ENCODE data around the gene ERC2.

ERC2 gene

DNA sequence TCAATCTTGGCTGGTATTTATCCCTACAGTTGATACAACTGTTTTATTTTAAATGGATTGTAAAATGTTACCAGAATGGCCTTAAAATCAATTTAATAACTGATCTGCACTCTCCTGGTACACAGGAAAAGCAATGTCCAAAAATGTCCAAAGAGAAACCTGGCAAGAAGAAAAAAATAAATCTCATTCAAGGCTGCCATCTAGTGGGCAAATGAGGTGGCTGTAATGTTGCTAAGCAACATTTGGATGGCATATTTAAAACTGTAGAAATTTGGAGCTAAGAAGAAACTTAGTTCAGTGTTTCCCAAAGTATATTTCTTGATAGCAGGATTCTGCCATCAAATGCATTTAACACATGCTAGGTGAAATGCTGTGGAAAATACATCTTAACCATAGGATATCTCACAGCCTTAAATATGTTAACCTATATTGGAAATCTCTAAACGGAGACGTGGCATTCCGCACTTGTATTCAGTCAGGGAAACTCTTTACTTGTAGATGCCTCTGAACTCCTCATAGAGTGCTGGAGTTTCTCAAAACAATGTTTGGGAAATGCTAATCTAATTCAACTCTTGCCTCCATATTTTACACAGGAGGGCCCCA is 216.8 kb downstream of the ERC2 start:
- no peak for DNase-seq
- H3K36me3 Mint-ChIP-seq (ENCODE audit: low read depth): no peaks in the 10 kb centered on the region
- H3K27me3 Mint-ChIP-seq: peaks cover under 1% of the 10 kb centered on the region
- H3K4me3 Mint-ChIP-seq: no peak overlapping the region
- H3K27ac Mint-ChIP-seq: no peak overlapping the region
- H3K9me3 Mint-ChIP-seq: no peaks in the 10 kb centered on the region
- no peaks in the 10 kb centered on the region for H3K4me1 Mint-ChIP-seq (ENCODE audit: low read depth)

GRCh38 chr3:56248021-56248420 is 220.2 kb downstream of the ERC2 start:
- Mint-ChIP-seq H3K27me3 (no peaks in the 10 kb centered on the region), H3K36me3 (ENCODE audit: low read depth) (no peaks in the 10 kb centered on the region), H3K4me1 (ENCODE audit: low read depth) (no peaks in the 10 kb centered on the region), H3K4me3 (no peak overlapping the region), H3K27ac (no peak overlapping the region), H3K9me3 (no peaks in the 10 kb centered on the region)
- DNase-seq: no peak

GRCh38 chr3:56238299-56238698 is 230.0 kb downstream of the ERC2 start:
- Mint-ChIP-seq H3K36me3 (ENCODE audit: low read depth) (no peaks in the 10 kb centered on the region), H3K4me3 (no peak overlapping the region), H3K27me3 (peaks cover 8% of the 10 kb centered on the region), H3K4me1 (ENCODE audit: low read depth) (no peaks in the 10 kb centered on the region), H3K27ac (no peak overlapping the region), H3K9me3 (no peaks in the 10 kb centered on the region)
- no peak for DNase-seq

DNA sequence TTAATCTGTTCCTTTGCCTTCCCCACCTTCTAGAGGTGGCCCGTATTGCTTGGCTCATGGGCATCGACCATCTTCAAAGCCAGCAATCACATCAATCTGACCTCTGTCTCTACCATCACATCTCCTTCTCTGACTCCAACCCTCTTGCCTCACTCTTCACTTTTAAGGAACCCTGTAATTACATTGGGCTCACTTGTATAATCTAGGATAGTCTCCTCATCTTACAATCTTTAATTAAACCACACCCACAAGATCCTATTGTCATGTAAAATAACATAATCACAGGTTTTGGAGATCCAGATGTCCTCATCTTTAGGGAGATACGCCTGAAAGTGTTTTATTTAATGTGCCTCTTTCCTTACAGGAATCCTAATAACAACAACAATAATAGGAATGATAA is 234.5 kb downstream of the ERC2 start:
- Mint-ChIP-seq H3K4me1 (ENCODE audit: low read depth) (no peaks in the 10 kb centered on the region), H3K27ac (no peak overlapping the region), H3K4me3 (no peak overlapping the region), H3K36me3 (ENCODE audit: low read depth) (no peaks in the 10 kb centered on the region), H3K9me3 (no peaks in the 10 kb centered on the region), H3K27me3 (peaks cover 8% of the 10 kb centered on the region)
- DNase-seq: no peak

DNA sequence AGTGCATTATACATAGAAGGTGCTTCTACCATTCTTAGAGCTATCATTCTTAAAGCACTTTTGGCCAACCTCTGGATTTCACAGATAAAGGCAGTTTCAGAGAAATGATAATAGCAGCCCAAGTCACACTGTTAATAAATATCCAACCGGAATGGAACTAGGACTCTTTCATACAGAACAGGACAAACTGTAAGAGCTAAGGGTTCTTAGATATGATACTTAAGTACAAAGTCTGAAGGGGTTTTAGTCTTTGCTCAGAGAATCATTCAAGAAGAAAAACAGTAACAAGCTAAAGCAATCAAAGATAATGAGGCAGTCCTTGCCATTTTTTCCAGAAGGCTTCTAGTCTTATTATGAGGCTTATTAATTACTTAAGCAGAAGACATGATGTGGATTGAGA is 239.0 kb downstream of the ERC2 start:
- peaks cover 4% of the 10 kb centered on the region for H3K27me3 Mint-ChIP-seq
- no peaks in the 10 kb centered on the region for H3K9me3 Mint-ChIP-seq
- no peak overlapping the region for H3K4me3 Mint-ChIP-seq
- no peaks in the 10 kb centered on the region for H3K4me1 Mint-ChIP-seq (ENCODE audit: low read depth)
- no peak overlapping the region for H3K27ac Mint-ChIP-seq
- no peaks in the 10 kb centered on the region for H3K36me3 Mint-ChIP-seq (ENCODE audit: low read depth)
- DNase-seq: no peak

DNA sequence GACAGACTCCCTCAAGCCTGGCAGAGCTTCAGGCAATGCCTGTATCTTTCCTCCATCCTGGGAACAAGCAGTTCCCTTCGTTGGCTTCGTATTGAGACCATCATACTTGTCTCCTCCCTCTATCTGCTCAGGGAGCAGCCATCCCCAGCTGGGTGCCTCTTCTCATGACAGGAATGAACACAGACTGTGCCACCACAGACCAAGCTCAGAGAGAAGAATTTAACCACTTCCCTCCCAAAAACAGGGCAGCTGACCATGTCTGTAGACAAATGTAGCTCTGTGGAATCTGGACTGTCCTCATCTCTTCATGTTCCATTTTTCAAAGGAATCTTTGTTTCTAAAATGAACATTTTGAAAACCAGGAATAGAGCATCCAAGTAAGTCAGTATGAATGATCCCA is 245.4 kb downstream of the ERC2 start:
- Mint-ChIP-seq H3K4me3 (no peak overlapping the region), H3K4me1 (ENCODE audit: low read depth) (no peaks in the 10 kb centered on the region), H3K27me3 (no peaks in the 10 kb centered on the region), H3K36me3 (ENCODE audit: low read depth) (no peaks in the 10 kb centered on the region), H3K9me3 (no peaks in the 10 kb centered on the region), H3K27ac (no peak overlapping the region)
- DNase-seq: no peak

DNA sequence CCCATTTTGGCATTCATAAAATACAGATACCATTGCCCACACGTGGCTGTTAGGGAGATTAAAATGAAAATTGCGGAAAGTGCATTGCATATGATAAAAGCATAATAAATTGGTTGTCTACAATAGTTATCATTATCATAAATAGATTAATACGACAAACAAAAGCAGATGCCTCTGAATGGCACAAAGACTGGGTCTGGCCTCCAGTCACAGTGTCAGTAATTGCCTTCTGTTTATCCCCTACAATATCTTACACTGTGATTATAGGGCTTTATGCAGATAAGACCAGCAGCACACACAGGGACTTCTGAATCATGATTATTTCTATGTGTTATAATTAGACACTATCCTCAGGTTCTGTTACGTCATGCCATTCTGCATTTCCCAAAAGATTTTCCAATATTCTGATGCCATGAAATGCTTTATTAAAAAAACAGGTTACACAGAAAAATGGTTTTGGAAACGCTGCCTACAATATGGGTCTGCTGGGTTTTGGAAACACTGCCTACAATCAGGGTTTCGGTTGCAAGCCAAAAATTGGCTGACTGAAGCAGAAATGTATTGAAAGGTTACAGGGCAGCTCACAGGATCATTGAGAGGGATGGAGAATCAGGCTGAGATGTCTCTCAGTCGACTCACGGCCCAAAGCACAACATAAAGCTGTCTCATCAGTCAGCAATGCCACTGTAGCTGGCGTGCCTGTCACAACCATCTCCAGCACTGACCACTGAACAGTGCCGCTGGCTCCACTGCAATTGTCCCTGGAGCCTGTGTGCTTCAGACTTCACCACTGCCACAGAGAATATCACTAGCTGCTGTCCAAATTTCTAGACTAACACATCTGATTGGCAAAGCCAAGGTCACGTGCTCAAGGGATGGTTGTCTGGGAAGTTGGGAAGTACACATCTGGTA is 248.1 kb downstream of the ERC2 start:
- H3K36me3 Mint-ChIP-seq (ENCODE audit: low read depth): no peaks in the 10 kb centered on the region
- DNase-seq: no peak
- no peaks in the 10 kb centered on the region for H3K4me1 Mint-ChIP-seq (ENCODE audit: low read depth)
- H3K4me3 Mint-ChIP-seq: no peak overlapping the region
- no peak overlapping the region for H3K27ac Mint-ChIP-seq
- no peaks in the 10 kb centered on the region for H3K27me3 Mint-ChIP-seq
- no peaks in the 10 kb centered on the region for H3K9me3 Mint-ChIP-seq

GRCh38 chr3:56209982-56210751 is 258.1 kb downstream of the ERC2 start:
- DNase-seq: no peak
- Mint-ChIP-seq H3K4me3 (no peak overlapping the region), H3K9me3 (no peaks in the 10 kb centered on the region), H3K27ac (no peak overlapping the region), H3K27me3 (no peaks in the 10 kb centered on the region), H3K36me3 (ENCODE audit: low read depth) (no peaks in the 10 kb centered on the region), H3K4me1 (ENCODE audit: low read depth) (no peaks in the 10 kb centered on the region)

DNA sequence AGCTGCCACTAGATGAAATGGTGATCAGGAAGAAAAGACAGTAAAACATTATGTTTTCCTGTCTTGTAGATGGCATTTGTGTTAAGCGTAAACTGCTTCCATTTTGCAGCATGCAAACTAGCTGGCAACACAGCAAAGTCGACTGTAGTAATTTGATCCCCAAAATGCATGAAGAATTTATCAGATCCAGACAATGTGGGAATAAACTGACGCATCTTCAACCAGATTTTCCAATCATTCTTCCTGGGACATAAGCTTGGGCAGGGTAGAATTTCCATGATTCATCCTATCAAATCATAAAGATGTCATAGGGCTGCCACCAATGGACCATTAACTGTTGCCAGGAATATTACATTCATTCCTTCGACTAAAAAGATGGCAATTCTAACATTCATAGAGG is 260.3 kb downstream of the ERC2 start:
- H3K27ac Mint-ChIP-seq: no peak overlapping the region
- no peak overlapping the region for H3K4me3 Mint-ChIP-seq
- H3K4me1 Mint-ChIP-seq (ENCODE audit: low read depth): no peaks in the 10 kb centered on the region
- H3K27me3 Mint-ChIP-seq: no peaks in the 10 kb centered on the region
- no peaks in the 10 kb centered on the region for H3K9me3 Mint-ChIP-seq
- DNase-seq: no peak
- no peaks in the 10 kb centered on the region for H3K36me3 Mint-ChIP-seq (ENCODE audit: low read depth)

DNA sequence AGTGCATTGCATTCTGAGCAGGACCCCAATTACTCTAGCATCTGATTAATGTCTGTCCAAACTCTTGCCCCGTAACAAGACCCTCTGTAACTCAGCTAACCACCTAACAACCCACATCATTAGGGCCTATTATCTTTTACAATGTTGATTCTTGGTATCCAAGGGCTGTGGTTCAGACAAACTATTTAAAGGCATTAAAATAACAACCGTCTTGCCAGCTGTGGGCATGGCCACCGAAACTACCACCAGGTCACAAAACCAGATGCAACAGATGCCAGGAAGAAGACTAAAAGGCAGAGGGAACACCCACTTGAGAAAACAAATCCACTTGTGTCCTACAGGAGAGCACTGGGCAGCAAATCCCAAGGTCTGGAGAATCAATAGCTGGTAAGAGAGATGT is 262.9 kb downstream of the ERC2 start:
- DNase-seq: no peak
- H3K4me1 Mint-ChIP-seq (ENCODE audit: low read depth): no peaks in the 10 kb centered on the region
- H3K4me3 Mint-ChIP-seq: no peak overlapping the region
- no peak overlapping the region for H3K27ac Mint-ChIP-seq
- no peaks in the 10 kb centered on the region for H3K36me3 Mint-ChIP-seq (ENCODE audit: low read depth)
- H3K9me3 Mint-ChIP-seq: no peaks in the 10 kb centered on the region
- H3K27me3 Mint-ChIP-seq: no peaks in the 10 kb centered on the region

DNA sequence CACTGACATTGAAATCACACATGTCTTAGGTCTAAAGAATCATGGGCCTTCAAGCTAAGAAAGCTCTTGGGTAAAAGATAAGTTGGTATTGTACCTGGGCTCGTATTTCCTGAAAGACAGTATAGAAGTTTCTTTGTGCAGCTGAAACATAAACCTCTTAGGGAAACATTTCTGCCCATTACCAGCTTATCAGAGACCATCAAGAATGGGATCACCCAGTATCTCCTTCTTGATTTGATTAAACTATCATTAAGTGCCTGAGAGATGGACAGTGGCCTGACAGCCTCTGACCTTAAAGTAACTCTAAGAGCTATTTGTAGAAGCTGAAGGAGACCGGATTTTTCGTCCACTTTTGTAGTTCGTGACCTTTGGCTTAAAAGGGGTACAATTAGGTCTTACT is 265.3 kb downstream of the ERC2 start:
- H3K27ac Mint-ChIP-seq: no peak overlapping the region
- no peak for DNase-seq
- no peaks in the 10 kb centered on the region for H3K4me1 Mint-ChIP-seq (ENCODE audit: low read depth)
- no peaks in the 10 kb centered on the region for H3K9me3 Mint-ChIP-seq
- H3K4me3 Mint-ChIP-seq: no peak overlapping the region
- no peaks in the 10 kb centered on the region for H3K27me3 Mint-ChIP-seq
- H3K36me3 Mint-ChIP-seq (ENCODE audit: low read depth): no peaks in the 10 kb centered on the region

DNA sequence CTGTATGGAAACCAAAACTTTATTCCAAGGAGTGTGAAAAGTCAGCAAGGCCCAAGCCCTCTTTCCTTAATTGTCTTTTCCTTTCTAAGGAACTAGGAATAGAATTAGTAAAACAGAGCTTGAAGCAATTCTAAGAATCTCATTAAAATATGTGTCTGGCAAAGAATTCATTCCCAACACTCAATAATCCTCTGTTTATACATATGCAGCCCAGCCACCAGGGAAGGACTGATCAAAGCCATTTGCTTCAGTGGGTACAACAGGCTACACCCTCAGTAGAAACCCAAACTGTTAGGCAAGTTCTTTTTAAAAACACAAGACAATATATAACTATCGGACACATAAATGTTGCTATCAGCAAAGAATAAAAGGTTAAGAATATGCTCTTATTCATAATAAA is 266.9 kb downstream of the ERC2 start:
- no peak overlapping the region for H3K27ac Mint-ChIP-seq
- no peaks in the 10 kb centered on the region for H3K27me3 Mint-ChIP-seq
- DNase-seq: no peak
- no peaks in the 10 kb centered on the region for H3K9me3 Mint-ChIP-seq
- no peak overlapping the region for H3K4me3 Mint-ChIP-seq
- H3K4me1 Mint-ChIP-seq (ENCODE audit: low read depth): no peaks in the 10 kb centered on the region
- no peaks in the 10 kb centered on the region for H3K36me3 Mint-ChIP-seq (ENCODE audit: low read depth)

DNA sequence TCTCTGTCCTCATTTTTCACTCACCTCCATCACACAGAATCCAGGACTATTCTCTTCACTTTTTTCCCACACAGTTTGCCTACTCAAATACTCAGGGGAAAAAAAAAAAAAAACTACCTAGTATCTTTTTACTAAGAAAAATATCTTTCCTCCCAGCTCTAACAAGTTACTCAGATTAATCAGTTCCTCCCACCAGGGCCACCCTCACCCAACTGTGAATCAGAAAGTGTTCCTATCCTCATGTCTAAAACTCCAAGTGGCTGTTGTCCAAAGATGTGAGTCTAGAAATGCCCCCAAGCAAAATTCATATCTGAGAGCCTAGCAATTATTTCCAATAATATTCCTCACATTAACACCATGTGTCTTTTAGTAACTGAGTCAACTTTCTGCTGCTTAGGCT is 268.0 kb downstream of the ERC2 start:
- Mint-ChIP-seq H3K4me1 (ENCODE audit: low read depth) (no peaks in the 10 kb centered on the region), H3K9me3 (no peaks in the 10 kb centered on the region), H3K36me3 (ENCODE audit: low read depth) (no peaks in the 10 kb centered on the region), H3K4me3 (no peak overlapping the region), H3K27me3 (no peaks in the 10 kb centered on the region), H3K27ac (no peak overlapping the region)
- no peak for DNase-seq

- H3K4me1 Mint-ChIP-seq (ENCODE audit: low read depth): no peaks in the 10 kb centered on the region
- no peak overlapping the region for H3K27ac Mint-ChIP-seq
- DNase-seq: no peak
- no peaks in the 10 kb centered on the region for H3K9me3 Mint-ChIP-seq
- H3K4me3 Mint-ChIP-seq: no peak overlapping the region
- no peaks in the 10 kb centered on the region for H3K36me3 Mint-ChIP-seq (ENCODE audit: low read depth)
- H3K27me3 Mint-ChIP-seq: no peaks in the 10 kb centered on the region
Observed at GRCh38 chr3:56197991-56198390, 270.3 kb downstream of the ERC2 start.

All from activated T-cell treated with anti-CD3 and anti-CD28 coated beads, Interleukin-2, amount 50 U/mL, for 24 hours (primary cell).